GM18511 (cell line): ENCODE measurements around the gene ARHGEF1.
A peak's percentile ranks its signal among the peaks of the same experiment; 100 is the strongest.

Experiments used
- ATAC-seq: cut with Tn5 transposase; IDR thresholded peaks from one replicate; pipeline ENCODE4 v1.9.1; 2021; ENCODE audit warnings: mild to moderate bottlenecking, moderate library complexity; ENCODE audit not compliant: unreplicated experiment

ARHGEF1 gene

DNA sequence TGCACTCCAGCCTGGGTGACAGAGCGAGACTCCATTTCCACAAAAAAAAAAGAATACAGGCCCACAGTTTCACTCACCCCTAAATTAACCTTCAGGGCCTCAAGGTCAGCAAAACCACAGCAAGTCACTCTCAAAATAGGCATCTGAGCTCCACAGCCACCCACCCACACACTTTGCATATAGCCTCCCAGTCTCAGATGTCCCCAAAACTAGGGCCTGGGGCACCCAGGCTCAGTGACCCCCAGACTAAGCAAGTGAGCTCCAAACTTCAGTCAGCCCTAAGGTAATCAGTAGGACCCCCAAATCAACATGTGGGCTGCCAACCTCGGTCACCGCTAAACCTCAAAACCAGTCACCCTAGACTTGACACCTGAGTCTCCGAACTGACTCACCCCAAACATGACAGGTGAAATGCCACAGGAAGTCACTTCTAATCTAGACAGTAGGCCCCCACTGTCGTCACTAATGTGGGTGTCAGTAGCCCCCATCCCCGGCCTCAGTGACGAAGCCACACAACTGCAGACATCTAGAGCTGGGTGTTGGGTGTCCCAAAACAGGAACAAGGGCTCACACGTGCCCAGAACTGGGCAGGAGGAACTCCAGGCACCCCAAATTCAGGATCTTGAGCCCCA is 62.3 kb downstream of the ARHGEF1 start:
- ATAC-seq = peak; percentile 85

DNA sequence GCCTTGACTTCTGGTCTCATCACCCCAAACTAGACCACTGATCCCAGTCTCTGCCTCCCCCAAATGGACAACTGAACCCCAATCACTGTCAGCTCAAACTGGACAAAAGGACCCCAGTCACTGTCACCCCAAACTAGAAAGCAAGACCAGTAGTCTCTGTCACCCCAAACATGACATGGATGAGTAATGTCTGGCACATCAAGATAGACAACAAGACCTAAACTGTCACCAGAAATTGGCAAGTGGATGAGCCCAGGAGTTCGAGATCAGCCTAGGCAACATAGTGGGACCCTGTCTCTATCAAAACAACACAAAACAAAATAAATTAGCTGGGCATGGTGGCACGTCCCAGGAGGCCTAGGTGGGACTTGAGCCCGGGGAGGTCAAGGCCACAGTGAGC is 64.1 kb downstream of the ARHGEF1 start:
- no peak for ATAC-seq

DNA sequence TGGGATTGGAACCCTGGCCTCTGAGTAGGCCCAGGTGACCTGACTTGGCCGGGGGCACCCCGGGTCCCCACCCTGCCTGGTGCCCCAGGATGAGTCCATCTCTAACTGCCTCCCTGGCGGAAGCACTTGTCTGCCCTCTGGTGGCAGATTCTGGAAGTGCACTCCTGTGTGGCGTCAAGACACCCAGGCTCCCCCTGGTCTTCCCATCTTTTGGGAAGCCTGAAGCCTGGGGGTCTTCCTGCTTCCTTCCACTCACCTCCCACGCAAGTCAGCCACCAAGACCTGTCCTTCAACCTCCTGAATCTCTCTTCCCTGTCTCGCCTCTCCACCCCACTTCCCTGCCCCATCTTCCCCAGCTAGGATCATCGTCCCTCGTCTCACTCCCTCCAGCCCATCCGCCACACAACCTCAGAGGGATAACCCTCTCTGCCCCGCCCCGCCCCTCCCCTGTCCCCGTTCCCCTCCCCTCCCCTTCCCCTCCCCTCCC is 68.7 kb downstream of the ARHGEF1 start:
- no peak for ATAC-seq

DNA sequence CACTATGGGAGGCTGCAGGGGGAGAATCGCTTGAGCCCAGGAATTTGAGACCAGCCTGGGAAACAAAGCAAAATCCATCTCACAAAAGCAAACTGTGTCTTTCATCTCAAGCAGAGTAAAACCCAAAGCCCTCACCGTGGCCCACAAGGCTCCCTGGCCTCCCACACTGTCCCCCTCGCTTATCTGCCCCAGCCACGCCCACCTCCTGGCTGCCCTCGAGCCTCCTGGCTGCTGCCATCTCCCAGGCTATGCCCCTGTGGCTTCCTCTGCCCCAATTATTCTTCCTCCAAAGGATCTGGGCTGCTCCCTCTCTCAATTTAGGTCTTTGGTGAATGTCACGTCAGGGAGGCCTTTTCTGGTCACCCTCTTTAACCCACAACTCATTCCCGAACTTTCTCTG is 72.5 kb downstream of the ARHGEF1 start:
- ATAC-seq = no peak

DNA sequence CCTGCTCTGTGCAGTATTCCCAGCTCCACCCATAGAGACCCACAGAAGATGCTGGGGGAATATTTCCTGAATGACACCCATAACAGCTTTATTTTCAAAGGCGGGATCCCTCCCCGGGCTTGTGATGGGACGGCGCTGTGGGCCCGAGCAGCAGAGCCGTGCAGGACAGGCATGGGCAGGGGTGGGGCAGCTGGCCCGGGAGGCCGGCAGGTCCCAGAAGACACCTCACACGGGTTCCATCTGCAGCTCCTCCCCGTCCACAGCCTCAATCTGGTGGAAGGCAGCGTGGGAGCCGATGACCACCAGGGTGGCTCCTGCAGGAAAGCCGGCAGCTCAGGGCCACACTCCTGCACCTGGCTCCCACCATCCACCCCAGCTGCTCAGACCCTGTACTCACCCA is 73.6 kb downstream of the ARHGEF1 start:
- no peak for ATAC-seq
